ENCODE measurements around the gene TPRA1. TPM values are rescaled to one million over a fixed set of nuclear protein-coding genes. Genes with fewer than 3 reads are reported as not detected.

Gene TPRA1
- total and polyA plus RNA-seq, 5 experiments from 2014 or later, result 14.8 to 34.7 (median 27.6) TPM

Small RNA genes within 50 kb of the gene (microRNA-seq; reads per million reads assigned to microRNA genes)
- gene MIR6825 (ENCODE audit: borderline microRNAs expressed) (not detected), gene MIR7976 (ENCODE audit: borderline microRNAs expressed) (1.4 reads per million)

Other genes with a start within 250 kb of the TPRA1 start
- 10 to 100 TPM; 10.4 to 17.7 TPM for gene MCM2, start 7.7 kb upstream of the TPRA1 start, total RNA-seq
- 10 to 100 TPM; 10.4 to 13.2 (median 13.2) TPM for gene MCM2, start 7.7 kb upstream of the TPRA1 start, polyA plus RNA-seq
- 1 to 10 TPM; 2.5 to 2.8 TPM for gene PODXL2, start 38.5 kb upstream of the TPRA1 start, total RNA-seq
- 1 to 10 TPM in 2 of 3 donors, under 1 TPM in 1; 0.66 to 4.1 (median 2.6) TPM for gene PODXL2, start 38.5 kb upstream of the TPRA1 start, polyA plus RNA-seq
- 100 to 1,000 TPM; 183 to 187 TPM for gene ABTB1, start 82.2 kb upstream of the TPRA1 start, total RNA-seq
- 10 to 100 TPM; 58.6 to 71.9 (median 60.9) TPM for gene ABTB1, start 82.2 kb upstream of the TPRA1 start, polyA plus RNA-seq
- under 1 TPM; 0.34 to 0.77 TPM for gene MGLL, start 231.8 kb upstream of the TPRA1 start, total RNA-seq
- gene MGLL, start 231.8 kb upstream of the TPRA1 start, polyA plus RNA-seq, result under 1 TPM in 1 of 3 donors, not detected in 2; 0.62 TPM